Adrenal gland (tissue), 12 donors: Measurements from ENCODE around the gene FASTK. TPM values are rescaled to one million over a fixed set of nuclear protein-coding genes. Genes with fewer than 3 reads are reported as not detected.
A peak's percentile ranks its signal among the peaks of the same experiment; 100 is the strongest.

Experiments used
- DNase-seq, 7 donors: peaks; one replicate each; pipeline ENCODE4 v3.0.0-alpha.2; 2019 to 2020
- H3K27ac ChIP-seq, 5 donors: fragments of 200-600 bp; sonication (generic) in 4 of 5; 1 replicate in 3 of 5; 2 replicates in 2 of 5; pipeline versions ENCODE4 v1.5.1 to v1.8.0; 2016 to 2020; ENCODE audit warnings: mild to moderate bottlenecking in 1 of 5
- H3K27me3 ChIP-seq: fragments of 200-600 bp; 2 replicates; pipeline ENCODE4 v1.8.0; 2021
- H3K36me3 ChIP-seq, 2 donors: fragments of 200-600 bp; replicated peaks in 1 of 2; 1 replicate in 1 of 2; 2 replicates in 1 of 2; pipeline versions ENCODE4 v1.5.1 to v1.8.0; 2018 to 2022
- H3K4me1 ChIP-seq, 2 donors: fragments of 200-600 bp; replicated peaks in 1 of 2; 1 replicate in 1 of 2; 2 replicates in 1 of 2; pipeline versions ENCODE4 v1.5.1 to v1.8.0; 2018 to 2021
- H3K4me3 ChIP-seq, 4 donors: fragments of 200-600 bp; sonication (generic) in 3 of 4; one replicate each; pipeline ENCODE4 v1.5.1; 2016 to 2018
- H3K9me3 ChIP-seq, 3 donors: fragments of 200-600 bp; sonication (generic) in 1 of 3; replicated peaks in 1 of 3; 1 replicate in 2 of 3; 2 replicates in 1 of 3; pipeline versions ENCODE4 v1.5.1 to v1.8.0; 2016 to 2021
- POLR2A ChIP-seq, 2 donors: fragments of 450-650 bp; IDR thresholded peaks; one replicate each; pipeline ENCODE4 v1.6.1; 2017; ENCODE audit warnings: antibody characterized with exemption in 2 of 2, mild to moderate bottlenecking in 2 of 2, moderate library complexity in 1 of 2
- WGBS, 4 donors: extraction: QIAGEN DNeasy Blood & Tissue Kit in 2 of 4; methylation state at CpG; one replicate each; pipeline versions ENCODE4 v1.1.5 to v1.1.7; 2013 to 2017; 5-methylcytosine and 5-hydroxymethylcytosine counted together
- intact Hi-C, 2 donors: fragments of 100-400 bp; cut with DNase I; formaldehyde crosslinking; loops; one replicate each; pipeline versions ENCODE4 v1.14.1 to v1.15.0; 2022 to 2023
- polyA plus RNA-seq, 3 donors: library from polyadenylated mRNA; stranded (reverse); fragments of 200-250 nt in 2 of 3; fragments of 350-450 nt in 1 of 3; fragmentation: Illumina TruSeq in 1 of 3; extraction: RNeasy Lipid Tissue Mini Kit (QIAGEN cat#74804) in 1 of 3; gene quantifications; one replicate each; pipeline ENCODE4 v1.2.3, GENCODE V29; 2013 to 2014
- total RNA-seq, 9 donors: library from RNA; depleted of rRNA in 4 of 9; stranded (reverse); fragments of >200 nt in 4 of 9; fragments of 120-200 nt in 1 of 9; fragmentation: NEBNext Ultra II Directional in 1 of 9; extraction: Animal tissue kit (Norgen Biotek cat#: 25700) in 1 of 9; gene quantifications; one replicate each; pipeline versions ENCODE4 v1.1.0 to v1.2.4, GENCODE V29; 2013 to 2023
- TF ChIP-seq, protein P1 (sequence below), 6 experiments: fragments of 450-650 bp in 4 of 6; fragments of 200-600 bp in 2 of 6; sonication (generic) in 1 of 6; IDR thresholded peaks; 1 replicate in 5 of 6; 2 replicates in 1 of 6; pipeline versions ENCODE4 v1.5.1 to v1.8.0; 2016 to 2021; ENCODE audit warnings: antibody characterized with exemption in 6 of 6, mild to moderate bottlenecking in 2 of 6, moderate library complexity in 1 of 6
- donor health status: healthy with polysubstance abuse.
- donor health status: Bipolar disorder and iron deficiency.
- donor health status: DM: yes; HTN: yes; CAD: no.
- donor health status: DM: no; HTN: no; CAD: no.
- donor health status: DM: no; HTN: no; CAD: no.
- donor health status: DM: yes; HTN: yes; CAD: no.

Gene FASTK
- total and polyA plus RNA-seq, 12 donors, result 21.4 to 516 (median 85.8) TPM

DNA sequence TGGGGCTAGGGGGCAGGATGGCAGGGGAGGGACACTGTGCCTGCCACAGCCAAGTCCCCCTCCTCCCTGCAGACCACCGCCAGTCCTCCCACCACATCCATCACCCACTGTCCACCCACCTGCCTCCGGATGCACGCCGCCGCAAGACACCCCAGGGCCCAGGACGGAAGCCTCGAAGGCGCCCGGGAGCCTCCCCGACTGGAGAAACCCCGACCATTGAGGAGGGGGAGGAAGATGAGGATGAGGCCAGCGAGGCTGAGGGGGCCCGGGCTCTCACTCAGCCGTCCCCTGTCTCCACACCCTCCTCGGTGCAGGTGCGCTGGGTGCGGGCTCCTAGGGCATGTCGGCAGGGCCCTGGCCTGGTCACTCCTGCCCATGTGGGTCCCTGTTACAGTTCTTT is 16.2 kb downstream of the FASTK start:
- H3K4me3 ChIP-seq, result no peak overlapping the region
- TF ChIP-seq, protein P1, sequence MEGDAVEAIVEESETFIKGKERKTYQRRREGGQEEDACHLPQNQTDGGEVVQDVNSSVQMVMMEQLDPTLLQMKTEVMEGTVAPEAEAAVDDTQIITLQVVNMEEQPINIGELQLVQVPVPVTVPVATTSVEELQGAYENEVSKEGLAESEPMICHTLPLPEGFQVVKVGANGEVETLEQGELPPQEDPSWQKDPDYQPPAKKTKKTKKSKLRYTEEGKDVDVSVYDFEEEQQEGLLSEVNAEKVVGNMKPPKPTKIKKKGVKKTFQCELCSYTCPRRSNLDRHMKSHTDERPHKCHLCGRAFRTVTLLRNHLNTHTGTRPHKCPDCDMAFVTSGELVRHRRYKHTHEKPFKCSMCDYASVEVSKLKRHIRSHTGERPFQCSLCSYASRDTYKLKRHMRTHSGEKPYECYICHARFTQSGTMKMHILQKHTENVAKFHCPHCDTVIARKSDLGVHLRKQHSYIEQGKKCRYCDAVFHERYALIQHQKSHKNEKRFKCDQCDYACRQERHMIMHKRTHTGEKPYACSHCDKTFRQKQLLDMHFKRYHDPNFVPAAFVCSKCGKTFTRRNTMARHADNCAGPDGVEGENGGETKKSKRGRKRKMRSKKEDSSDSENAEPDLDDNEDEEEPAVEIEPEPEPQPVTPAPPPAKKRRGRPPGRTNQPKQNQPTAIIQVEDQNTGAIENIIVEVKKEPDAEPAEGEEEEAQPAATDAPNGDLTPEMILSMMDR (IDR thresholded peaks at IDR 0.05), result no peak
- TF ChIP-seq POLR2A (IDR thresholded peaks at IDR 0.05), result no peak
- no peak overlapping the region for H3K27ac ChIP-seq
- peaks cover 30 to 34% of the 10 kb centered on the region in 2 donors for H3K4me1 ChIP-seq
- H3K9me3 ChIP-seq, result no peaks in the 10 kb centered on the region
- intact Hi-C loops, result no loop called here
- H3K36me3 ChIP-seq, result peaks cover 0 to 56% of the 10 kb centered on the region in 2 donors
- H3K27me3 ChIP-seq, result no peaks in the 10 kb centered on the region
- DNase-seq, result no peak
- WGBS, 4 donors, result 91 to 97% (median 94%) methylated on average over 14 to 18 of the region's 18 CpGs

DNA sequence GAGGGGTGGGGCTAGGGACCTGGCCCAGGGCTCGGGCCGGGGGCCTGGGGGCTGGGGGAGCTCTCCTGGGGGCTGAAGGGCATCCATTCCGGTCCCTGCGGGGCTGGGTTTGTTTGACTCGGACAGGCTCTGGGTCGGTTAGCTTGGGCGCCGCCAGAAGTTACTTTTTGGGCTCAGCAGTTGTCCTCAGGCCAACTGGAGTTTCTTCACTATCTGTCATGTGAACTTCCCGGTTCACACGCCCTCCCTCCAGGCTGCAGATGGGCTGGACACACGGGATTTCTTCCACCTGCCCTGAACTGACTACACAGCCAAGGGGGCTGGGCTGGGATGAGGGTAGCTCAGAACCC is 17.4 kb downstream of the FASTK start:
- Histone ChIP-seq H3K4me1 (peaks cover 40 to 44% of the 10 kb centered on the region in 2 donors), H3K36me3 (peaks cover 0 to 43% of the 10 kb centered on the region in 2 donors), H3K4me3 (peak overlapping the region in 1 of 4 donors; percentile 98), H3K27me3 (no peaks in the 10 kb centered on the region), H3K27ac (peak overlapping the region in 4 of 5 donors; percentile 66 to 96 (median 76)), H3K9me3 (no peaks in the 10 kb centered on the region)
- DNase-seq, result peak in 6 of 7 donors; percentile 73 to 82 (median 79)
- TF ChIP-seq, protein P1 (IDR thresholded peaks at IDR 0.05), result no peak
- TF ChIP-seq POLR2A (IDR thresholded peaks at IDR 0.05), result peak in 1 of 2 donors; percentile 18
- 0 to 50% (median 30%) methylated on average over 1 to 11 of the region's 11 CpGs for WGBS, 4 donors
- intact Hi-C loops, result no loop called here

DNA sequence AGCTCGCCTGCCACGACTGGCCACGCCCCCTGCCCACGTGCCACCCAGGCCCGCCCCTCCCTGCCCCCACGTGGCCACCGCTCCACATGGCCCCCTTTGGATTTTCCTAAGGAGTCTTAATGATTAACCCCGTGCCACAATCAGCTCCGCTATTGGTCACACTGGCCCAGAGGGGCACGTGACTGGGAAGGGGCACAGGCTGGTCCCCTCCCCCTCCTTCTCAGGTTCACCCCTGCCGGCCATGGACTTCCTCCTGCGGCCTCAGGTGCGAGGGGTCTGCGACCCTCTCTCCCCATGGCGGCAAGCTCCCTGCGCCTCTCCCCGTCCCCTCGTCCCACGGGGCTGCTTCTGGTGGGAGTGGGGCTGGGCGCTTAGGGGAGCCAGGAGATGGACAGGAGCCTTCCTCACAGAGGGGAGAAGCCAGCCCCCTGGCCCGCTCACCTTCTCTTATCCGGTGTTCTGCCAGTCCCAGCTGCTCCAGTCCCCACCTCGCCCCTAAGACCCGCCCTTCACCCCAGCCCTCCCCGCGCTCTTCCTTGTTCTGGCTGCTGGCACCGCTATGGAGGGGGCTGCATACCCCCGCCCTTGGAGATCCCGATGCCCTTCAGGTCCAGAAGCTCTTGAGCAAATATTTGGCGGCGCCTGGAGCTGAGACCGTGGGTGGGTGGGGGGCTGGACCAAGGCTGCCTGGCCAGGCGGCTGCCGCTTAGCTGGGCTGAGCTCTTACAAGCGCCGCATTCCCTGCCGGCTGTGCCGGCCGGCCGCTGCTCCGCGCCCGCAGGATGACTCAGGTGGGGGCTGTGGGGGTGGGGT is 18.0 kb downstream of the FASTK start:
- Histone ChIP-seq H3K36me3 (peaks cover 0 to 37% of the 10 kb centered on the region in 2 donors), H3K9me3 (no peaks in the 10 kb centered on the region), H3K4me1 (peaks cover 40 to 44% of the 10 kb centered on the region in 2 donors), H3K4me3 (peak overlapping the region in 1 of 4 donors; percentile 98), H3K27ac (peak overlapping the region in 4 of 5 donors; percentile 66 to 96 (median 76)), H3K27me3 (no peaks in the 10 kb centered on the region)
- intact Hi-C loops, result no loop called here
- peak; percentile 54 to 85 (median 75) for DNase-seq
- TF ChIP-seq POLR2A (IDR thresholded peaks at IDR 0.05), result no peak
- TF ChIP-seq, protein P1 (IDR thresholded peaks at IDR 0.05), result no peak
- WGBS, 4 donors, result 24 to 61% (median 34%) methylated on average over 11 to 43 of the region's 43 CpGs

DNA sequence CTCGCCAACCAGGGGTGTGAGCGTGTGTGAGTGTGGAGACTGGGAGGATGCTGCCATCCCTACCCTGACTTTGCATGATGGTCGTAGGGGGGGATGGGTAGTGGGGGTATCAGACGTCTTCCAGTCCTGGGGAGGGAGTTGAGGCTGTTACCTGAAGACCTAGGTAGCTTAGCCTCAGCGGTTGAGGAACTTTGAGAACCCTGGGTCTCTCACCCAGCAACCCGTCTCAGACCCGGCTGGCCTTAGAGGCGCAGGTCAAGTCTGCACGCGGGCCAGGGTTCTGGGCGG is 18.6 kb downstream of the FASTK start:
- Histone ChIP-seq H3K27ac (peak overlapping the region in 3 of 5 donors; percentile 15 to 96 (median 82)), H3K4me1 (peaks cover 40 to 48% of the 10 kb centered on the region in 2 donors), H3K36me3 (peaks cover 0 to 32% of the 10 kb centered on the region in 2 donors), H3K27me3 (no peaks in the 10 kb centered on the region), H3K4me3 (peak overlapping the region in 1 of 4 donors; percentile 98), H3K9me3 (no peaks in the 10 kb centered on the region)
- 52 to 82% (median 65%) methylated on average over 2 to 11 of the region's 11 CpGs for WGBS, 4 donors
- intact Hi-C loops, result no loop called here
- TF ChIP-seq, protein P1 (IDR thresholded peaks at IDR 0.05), result no peak
- peak in 1 of 2 donors; percentile 6 for TF ChIP-seq POLR2A (IDR thresholded peaks at IDR 0.05)
- no peak for DNase-seq
